Skeletal muscle satellite cell (primary cell): ENCODE data around the gene FAP.

ENCODE experiments used
- H3K27me3 ChIP-seq: 2 replicates; pipeline ENCODE4 v1.7.0; 2013; ENCODE audit warnings: low read length; ENCODE audit not compliant: control insufficient read depth, insufficient read depth
- H3K36me3 ChIP-seq: 2 replicates; pipeline ENCODE4 v1.7.0; 2013; ENCODE audit warnings: mild to moderate bottlenecking, control low read depth, low read length; ENCODE audit not compliant: insufficient read depth
- H3K4me1 ChIP-seq: 2 replicates; pipeline ENCODE4 v1.7.0; 2013; ENCODE audit warnings: low read length; ENCODE audit not compliant: control insufficient read depth, insufficient read depth
- H3K4me2 ChIP-seq: 2 replicates; pipeline ENCODE4 v1.7.0; 2013; ENCODE audit warnings: mild to moderate bottlenecking, low read length
- H3K4me3 ChIP-seq: 2 replicates; pipeline ENCODE4 v1.7.0; 2013; ENCODE audit warnings: low read length
- H3K9ac ChIP-seq: 2 replicates; pipeline ENCODE4 v1.7.0; 2013; ENCODE audit warnings: mild to moderate bottlenecking, low read depth, low read length, moderate library complexity
- H3K9me3 ChIP-seq: replicated peaks from 2 replicates; pipeline ENCODE4 v1.7.0; 2013; ENCODE audit warnings: mild to moderate bottlenecking, control low read depth, low read length

FAP gene

DNA sequence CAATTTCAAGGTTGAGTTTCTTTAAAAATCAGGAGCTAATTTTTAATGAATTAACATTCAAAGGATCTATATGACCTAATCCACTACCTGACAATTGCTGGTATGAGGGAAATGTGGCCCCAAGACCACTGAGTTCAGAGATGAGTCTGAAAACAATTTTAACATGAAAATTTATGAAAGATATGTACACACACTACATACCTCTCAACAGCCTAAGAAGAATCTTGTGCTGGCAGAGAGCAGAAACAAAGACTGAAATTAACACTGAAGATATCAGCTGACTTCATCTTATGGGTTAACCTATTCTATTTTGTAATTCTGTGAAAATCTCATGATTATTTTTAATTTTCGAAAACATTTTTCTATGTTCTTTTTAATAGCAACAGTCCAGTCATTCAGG lies 1.7 kb downstream of the FAP start:
- Histone ChIP-seq H3K4me1 (peaks cover 54% of the 10 kb centered on the region), H3K4me3 (peak overlapping the region; percentile 73), H3K27me3 (no peaks in the 10 kb centered on the region), H3K9me3 (no peaks in the 10 kb centered on the region), H3K4me2 (peak overlapping the region; percentile 83), H3K36me3 (peaks cover 32% of the 10 kb centered on the region), H3K9ac (peak overlapping the region; percentile 95)

DNA sequence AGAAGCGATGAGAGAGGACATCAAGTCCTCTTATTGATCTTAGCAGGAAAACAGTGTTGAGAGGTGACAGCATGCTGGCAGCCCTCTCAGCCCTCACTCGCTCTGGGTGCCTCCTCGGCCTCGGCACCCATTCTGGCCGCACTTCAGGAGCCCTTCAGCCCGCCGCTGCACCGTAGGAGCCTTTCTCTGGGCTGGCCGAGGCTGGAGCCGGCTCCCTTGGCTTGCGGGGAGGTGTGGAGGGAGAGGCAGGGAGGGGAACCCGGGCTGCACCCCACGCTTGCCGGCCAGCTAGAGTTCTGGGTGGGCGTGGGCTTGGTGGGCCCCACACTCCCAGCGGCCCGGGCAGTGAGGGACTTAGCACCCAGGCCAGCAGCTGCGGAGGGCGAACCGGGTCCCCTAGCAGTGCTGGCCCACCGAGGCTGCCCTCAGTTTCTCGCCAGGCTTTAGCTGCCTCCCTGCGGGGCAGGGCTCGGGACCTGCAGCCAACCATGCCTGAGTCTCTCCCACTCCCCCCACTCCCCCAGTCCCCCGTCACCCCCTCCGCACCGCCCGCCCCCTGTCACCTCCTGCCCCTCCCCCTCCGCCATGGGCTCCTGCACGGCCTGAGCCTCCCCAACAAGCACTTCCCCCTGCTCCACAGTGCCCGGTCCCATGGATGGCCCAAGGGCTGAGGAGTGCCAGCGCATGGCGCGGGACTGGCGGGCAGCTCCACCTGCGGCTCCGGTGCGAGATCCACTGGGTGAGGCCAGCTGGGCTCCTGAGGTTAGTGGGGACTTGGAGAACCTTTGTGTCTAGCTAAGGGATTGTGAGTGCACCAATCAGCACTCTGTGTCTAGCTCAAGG lies 8.4 kb downstream of the FAP start:
- Histone ChIP-seq H3K36me3 (peaks cover 57% of the 10 kb centered on the region), H3K9ac (no peak overlapping the region), H3K4me1 (peaks cover 33% of the 10 kb centered on the region), H3K27me3 (no peaks in the 10 kb centered on the region), H3K4me2 (no peak overlapping the region), H3K4me3 (no peak overlapping the region), H3K9me3 (no peaks in the 10 kb centered on the region)

- Histone ChIP-seq H3K27me3 (no peaks in the 10 kb centered on the region), H3K4me2 (peak overlapping the region; percentile 10), H3K4me1 (peaks cover 24% of the 10 kb centered on the region), H3K36me3 (peaks cover 47% of the 10 kb centered on the region), H3K4me3 (no peak overlapping the region), H3K9me3 (no peaks in the 10 kb centered on the region), H3K9ac (no peak overlapping the region)
Measured at GRCh38 chr2:162233197-162233596, 10.0 kb downstream of the FAP start.

DNA sequence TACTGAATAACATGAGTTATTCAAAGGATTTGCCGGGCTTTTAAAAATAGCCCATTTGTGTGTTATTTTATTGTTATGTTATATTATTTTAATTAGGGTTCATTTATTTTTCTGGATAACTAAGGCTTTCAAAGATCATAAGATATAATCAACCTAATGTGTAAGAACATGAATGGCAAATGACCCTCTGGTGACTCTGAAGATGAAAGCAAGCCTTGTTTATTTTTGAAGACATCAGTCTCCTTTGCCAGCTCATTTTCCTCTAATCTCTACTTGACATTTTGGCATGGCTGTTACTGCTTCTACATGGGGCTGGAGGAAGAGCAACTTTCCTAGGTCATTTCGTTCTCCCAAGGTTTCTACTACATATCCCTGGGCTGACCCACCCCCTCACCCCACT lies 10.6 kb downstream of the FAP start:
- no peaks in the 10 kb centered on the region for H3K9me3 ChIP-seq
- H3K4me3 ChIP-seq: no peak overlapping the region
- H3K36me3 ChIP-seq: peaks cover 45% of the 10 kb centered on the region
- H3K27me3 ChIP-seq: no peaks in the 10 kb centered on the region
- H3K9ac ChIP-seq: peak overlapping the region; percentile 12
- H3K4me1 ChIP-seq: peaks cover 24% of the 10 kb centered on the region
- peak overlapping the region; percentile 10 for H3K4me2 ChIP-seq

- H3K36me3 ChIP-seq: peaks cover 46% of the 10 kb centered on the region
- H3K9ac ChIP-seq: no peak overlapping the region
- H3K9me3 ChIP-seq: no peaks in the 10 kb centered on the region
- H3K27me3 ChIP-seq: no peaks in the 10 kb centered on the region
- H3K4me3 ChIP-seq: no peak overlapping the region
- H3K4me1 ChIP-seq: peaks cover 24% of the 10 kb centered on the region
- no peak overlapping the region for H3K4me2 ChIP-seq
Measured at GRCh38 chr2:162232027-162232426, 11.2 kb downstream of the FAP start.

GRCh38 chr2:162230761-162231160 lies 12.5 kb downstream of the FAP start:
- Histone ChIP-seq H3K4me3 (no peak overlapping the region), H3K9ac (no peak overlapping the region), H3K4me1 (peaks cover 24% of the 10 kb centered on the region), H3K4me2 (no peak overlapping the region), H3K27me3 (no peaks in the 10 kb centered on the region), H3K9me3 (no peaks in the 10 kb centered on the region), H3K36me3 (peaks cover 51% of the 10 kb centered on the region)

GRCh38 chr2:162226836-162227235 lies 16.4 kb downstream of the FAP start:
- H3K27me3 ChIP-seq: no peaks in the 10 kb centered on the region
- peaks cover 54% of the 10 kb centered on the region for H3K36me3 ChIP-seq
- no peak overlapping the region for H3K4me2 ChIP-seq

GRCh38 chr2:162221064-162221463 lies 22.2 kb downstream of the FAP start:
- Histone ChIP-seq H3K4me2 (no peak overlapping the region), H3K27me3 (no peaks in the 10 kb centered on the region), H3K9ac (no peak overlapping the region), H3K4me3 (no peak overlapping the region), H3K9me3 (no peaks in the 10 kb centered on the region), H3K36me3 (peaks cover 72% of the 10 kb centered on the region), H3K4me1 (no peaks in the 10 kb centered on the region)

More at GRCh38 chr2:162226836-162227235, 16.4 kb downstream of the FAP start:
- H3K9me3 ChIP-seq: no peaks in the 10 kb centered on the region
- no peaks in the 10 kb centered on the region for H3K4me1 ChIP-seq
- no peak overlapping the region for H3K9ac ChIP-seq
- H3K4me3 ChIP-seq: no peak overlapping the region

GRCh38 chr2:162220368-162220767 lies 22.9 kb downstream of the FAP start:
- Histone ChIP-seq H3K4me3 (no peak overlapping the region), H3K4me2 (no peak overlapping the region), H3K9me3 (no peaks in the 10 kb centered on the region), H3K27me3 (no peaks in the 10 kb centered on the region), H3K36me3 (peaks cover 73% of the 10 kb centered on the region), H3K4me1 (no peaks in the 10 kb centered on the region), H3K9ac (no peak overlapping the region)

DNA sequence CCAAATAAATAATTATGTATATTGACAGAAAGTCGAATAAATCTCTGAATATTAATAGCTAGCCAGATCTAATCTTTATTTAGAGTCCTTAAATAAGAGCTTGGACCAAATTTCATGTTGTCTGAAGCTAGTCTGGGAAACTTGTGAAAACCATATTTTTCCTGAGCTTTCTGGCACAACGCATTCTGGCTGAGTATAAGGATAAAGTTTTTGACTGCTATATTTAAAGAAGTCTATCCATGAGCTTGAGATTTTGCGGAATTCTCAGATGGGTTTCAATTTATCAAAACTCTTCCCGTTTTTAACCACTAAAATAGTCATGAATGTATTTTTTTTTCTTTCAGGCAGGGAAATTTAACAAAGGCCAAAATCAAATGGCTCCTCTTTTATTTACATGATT lies 23.8 kb downstream of the FAP start:
- Histone ChIP-seq H3K27me3 (no peaks in the 10 kb centered on the region), H3K4me2 (no peak overlapping the region), H3K36me3 (peaks cover 74% of the 10 kb centered on the region)

GRCh38 chr2:162217598-162217997 lies 25.6 kb downstream of the FAP start:
- no peak overlapping the region for H3K9ac ChIP-seq
- no peaks in the 10 kb centered on the region for H3K9me3 ChIP-seq
- no peak overlapping the region for H3K4me2 ChIP-seq
- peaks cover 79% of the 10 kb centered on the region for H3K36me3 ChIP-seq
- peaks cover 6% of the 10 kb centered on the region for H3K4me1 ChIP-seq
- no peaks in the 10 kb centered on the region for H3K27me3 ChIP-seq
- H3K4me3 ChIP-seq: no peak overlapping the region

More for the DNA sequence above, 23.8 kb downstream of the FAP start:
- Histone ChIP-seq H3K9me3 (no peaks in the 10 kb centered on the region), H3K4me3 (no peak overlapping the region), H3K4me1 (no peaks in the 10 kb centered on the region), H3K9ac (no peak overlapping the region)

DNA sequence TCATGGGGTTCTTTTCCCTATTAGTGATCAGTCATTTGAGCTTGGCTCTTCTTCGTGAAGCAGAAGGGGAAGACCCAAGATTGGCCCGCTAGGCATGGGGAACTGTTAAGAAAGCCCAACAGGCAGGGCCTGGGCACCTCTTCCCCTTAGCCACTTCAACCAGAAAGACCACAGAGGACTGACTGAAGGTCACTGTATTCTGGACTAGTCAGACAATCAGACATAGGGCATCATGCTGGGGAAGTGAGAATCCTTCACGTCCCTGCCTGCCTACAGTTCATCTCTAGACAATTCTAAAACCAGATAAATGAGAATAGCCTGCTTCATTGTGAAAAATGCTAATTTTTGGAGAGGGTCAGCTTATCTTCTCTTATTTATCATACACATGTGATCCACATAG lies 28.1 kb downstream of the FAP start:
- no peaks in the 10 kb centered on the region for H3K9me3 ChIP-seq
- H3K4me1 ChIP-seq: peaks cover 30% of the 10 kb centered on the region
- H3K9ac ChIP-seq: no peak overlapping the region
- no peak overlapping the region for H3K4me3 ChIP-seq
- H3K4me2 ChIP-seq: no peak overlapping the region
- peaks cover 86% of the 10 kb centered on the region for H3K36me3 ChIP-seq
- no peaks in the 10 kb centered on the region for H3K27me3 ChIP-seq
